ENCODE data around the gene NRG4.

DNA sequence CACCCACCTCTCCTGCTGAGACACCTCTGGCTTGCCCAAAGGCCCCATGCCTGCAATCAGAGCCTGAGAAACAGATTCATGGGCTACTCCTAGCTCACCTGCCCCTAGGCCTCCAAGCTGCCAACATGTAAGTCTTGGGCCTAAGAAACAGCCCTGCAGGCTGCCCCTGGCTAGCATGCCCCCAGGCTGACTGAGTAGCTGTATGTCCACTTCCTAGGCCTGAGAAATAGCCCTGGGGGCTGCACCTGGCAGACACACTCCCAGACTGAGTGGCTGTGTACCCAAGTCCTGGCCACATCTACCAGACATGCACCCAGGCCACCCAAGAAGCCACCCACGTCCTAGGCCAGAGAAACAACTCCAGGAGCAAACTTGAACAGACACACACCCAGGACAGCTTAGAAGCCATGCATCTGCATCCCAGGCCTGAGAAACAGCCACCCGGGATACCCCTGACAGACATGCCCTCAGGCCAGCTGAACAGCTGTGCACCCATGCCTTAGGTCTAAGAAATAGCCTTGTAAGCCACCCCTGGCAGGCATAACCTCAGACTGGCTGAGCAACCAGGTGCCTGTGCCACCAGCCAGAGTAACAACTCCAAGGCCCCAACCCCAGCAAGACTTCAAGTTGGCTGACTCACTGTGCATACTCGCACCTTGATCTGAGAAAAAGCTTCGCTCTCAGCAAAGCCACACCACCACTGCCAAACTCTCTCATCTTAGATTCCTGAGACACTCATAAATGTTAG is 12.0 kb upstream of the NRG4 start:
- TF ChIP-seq, protein P1, sequence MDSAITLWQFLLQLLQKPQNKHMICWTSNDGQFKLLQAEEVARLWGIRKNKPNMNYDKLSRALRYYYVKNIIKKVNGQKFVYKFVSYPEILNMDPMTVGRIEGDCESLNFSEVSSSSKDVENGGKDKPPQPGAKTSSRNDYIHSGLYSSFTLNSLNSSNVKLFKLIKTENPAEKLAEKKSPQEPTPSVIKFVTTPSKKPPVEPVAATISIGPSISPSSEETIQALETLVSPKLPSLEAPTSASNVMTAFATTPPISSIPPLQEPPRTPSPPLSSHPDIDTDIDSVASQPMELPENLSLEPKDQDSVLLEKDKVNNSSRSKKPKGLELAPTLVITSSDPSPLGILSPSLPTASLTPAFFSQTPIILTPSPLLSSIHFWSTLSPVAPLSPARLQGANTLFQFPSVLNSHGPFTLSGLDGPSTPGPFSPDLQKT (IDR thresholded peaks at IDR 0.05; ENCODE audit: borderline replicate concordance, low read depth, low read length): no peak
- TF ChIP-seq, protein P2, sequence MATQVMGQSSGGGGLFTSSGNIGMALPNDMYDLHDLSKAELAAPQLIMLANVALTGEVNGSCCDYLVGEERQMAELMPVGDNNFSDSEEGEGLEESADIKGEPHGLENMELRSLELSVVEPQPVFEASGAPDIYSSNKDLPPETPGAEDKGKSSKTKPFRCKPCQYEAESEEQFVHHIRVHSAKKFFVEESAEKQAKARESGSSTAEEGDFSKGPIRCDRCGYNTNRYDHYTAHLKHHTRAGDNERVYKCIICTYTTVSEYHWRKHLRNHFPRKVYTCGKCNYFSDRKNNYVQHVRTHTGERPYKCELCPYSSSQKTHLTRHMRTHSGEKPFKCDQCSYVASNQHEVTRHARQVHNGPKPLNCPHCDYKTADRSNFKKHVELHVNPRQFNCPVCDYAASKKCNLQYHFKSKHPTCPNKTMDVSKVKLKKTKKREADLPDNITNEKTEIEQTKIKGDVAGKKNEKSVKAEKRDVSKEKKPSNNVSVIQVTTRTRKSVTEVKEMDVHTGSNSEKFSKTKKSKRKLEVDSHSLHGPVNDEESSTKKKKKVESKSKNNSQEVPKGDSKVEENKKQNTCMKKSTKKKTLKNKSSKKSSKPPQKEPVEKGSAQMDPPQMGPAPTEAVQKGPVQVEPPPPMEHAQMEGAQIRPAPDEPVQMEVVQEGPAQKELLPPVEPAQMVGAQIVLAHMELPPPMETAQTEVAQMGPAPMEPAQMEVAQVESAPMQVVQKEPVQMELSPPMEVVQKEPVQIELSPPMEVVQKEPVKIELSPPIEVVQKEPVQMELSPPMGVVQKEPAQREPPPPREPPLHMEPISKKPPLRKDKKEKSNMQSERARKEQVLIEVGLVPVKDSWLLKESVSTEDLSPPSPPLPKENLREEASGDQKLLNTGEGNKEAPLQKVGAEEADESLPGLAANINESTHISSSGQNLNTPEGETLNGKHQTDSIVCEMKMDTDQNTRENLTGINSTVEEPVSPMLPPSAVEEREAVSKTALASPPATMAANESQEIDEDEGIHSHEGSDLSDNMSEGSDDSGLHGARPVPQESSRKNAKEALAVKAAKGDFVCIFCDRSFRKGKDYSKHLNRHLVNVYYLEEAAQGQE (tag by site-specific recombination; IDR thresholded peaks at IDR 0.05): no peak
- TF ChIP-seq ZNF140 (tag by site-specific recombination; IDR thresholded peaks at IDR 0.05): no peak
- TF ChIP-seq, protein P3, sequence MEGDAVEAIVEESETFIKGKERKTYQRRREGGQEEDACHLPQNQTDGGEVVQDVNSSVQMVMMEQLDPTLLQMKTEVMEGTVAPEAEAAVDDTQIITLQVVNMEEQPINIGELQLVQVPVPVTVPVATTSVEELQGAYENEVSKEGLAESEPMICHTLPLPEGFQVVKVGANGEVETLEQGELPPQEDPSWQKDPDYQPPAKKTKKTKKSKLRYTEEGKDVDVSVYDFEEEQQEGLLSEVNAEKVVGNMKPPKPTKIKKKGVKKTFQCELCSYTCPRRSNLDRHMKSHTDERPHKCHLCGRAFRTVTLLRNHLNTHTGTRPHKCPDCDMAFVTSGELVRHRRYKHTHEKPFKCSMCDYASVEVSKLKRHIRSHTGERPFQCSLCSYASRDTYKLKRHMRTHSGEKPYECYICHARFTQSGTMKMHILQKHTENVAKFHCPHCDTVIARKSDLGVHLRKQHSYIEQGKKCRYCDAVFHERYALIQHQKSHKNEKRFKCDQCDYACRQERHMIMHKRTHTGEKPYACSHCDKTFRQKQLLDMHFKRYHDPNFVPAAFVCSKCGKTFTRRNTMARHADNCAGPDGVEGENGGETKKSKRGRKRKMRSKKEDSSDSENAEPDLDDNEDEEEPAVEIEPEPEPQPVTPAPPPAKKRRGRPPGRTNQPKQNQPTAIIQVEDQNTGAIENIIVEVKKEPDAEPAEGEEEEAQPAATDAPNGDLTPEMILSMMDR (tag by site-specific recombination; IDR thresholded peaks at IDR 0.05): no peak
- no peak for TF ChIP-seq ZNF660 (tag by site-specific recombination; IDR thresholded peaks at IDR 0.05)
- TF ChIP-seq ZNF76 (tag by site-specific recombination; IDR thresholded peaks at IDR 0.05; ENCODE audit: borderline replicate concordance, low read depth): no peak
- TF ChIP-seq, protein P4, sequence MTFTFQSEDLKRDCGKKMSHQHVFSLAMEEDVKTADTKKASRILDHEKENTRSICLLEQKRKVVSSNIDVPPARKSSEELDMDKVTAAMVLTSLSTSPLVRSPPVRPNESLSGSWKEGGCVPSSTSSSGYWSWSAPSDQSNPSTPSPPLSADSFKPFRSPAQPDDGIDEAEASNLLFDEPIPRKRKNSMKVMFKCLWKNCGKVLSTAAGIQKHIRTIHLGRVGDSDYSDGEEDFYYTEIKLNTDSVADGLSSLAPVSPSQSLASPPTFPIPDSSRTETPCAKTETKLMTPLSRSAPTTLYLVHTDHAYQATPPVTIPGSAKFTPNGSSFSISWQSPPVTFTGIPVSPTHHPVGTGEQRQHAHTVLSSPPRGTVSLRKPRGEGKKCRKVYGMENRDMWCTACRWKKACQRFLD (tag by site-specific recombination; IDR thresholded peaks at IDR 0.05): no peak
- TF ChIP-seq ZNF433 (tag by site-specific recombination; IDR thresholded peaks at IDR 0.05; ENCODE audit: low read depth): no peak
